Glutamatergic neuron (in vitro differentiated cells): Measurements from ENCODE around the gene DOCK1. TPM values are rescaled to one million over a fixed set of nuclear protein-coding genes. Genes with fewer than 3 reads are reported as not detected.

ENCODE experiments used
- DNase-seq: peaks from one replicate; pipeline ENCODE4 v3.0.0; 2022
- H3K27ac Mint-ChIP-seq: one replicate; pipeline ENCODE4 v1.8.0; 2020; ENCODE audit warnings: mild to moderate bottlenecking, mixed read lengths, inconsistent platforms; ENCODE audit not compliant: unreplicated experiment
- H3K27me3 Mint-ChIP-seq: one replicate; pipeline ENCODE4 v1.8.0; 2020; ENCODE audit warnings: mild to moderate bottlenecking, moderate library complexity, mixed read lengths, inconsistent platforms; ENCODE audit not compliant: unreplicated experiment
- H3K36me3 Mint-ChIP-seq: one replicate; pipeline ENCODE4 v1.8.0; 2020; ENCODE audit warnings: mild to moderate bottlenecking, mixed read lengths, inconsistent platforms; ENCODE audit not compliant: unreplicated experiment
- H3K4me1 Mint-ChIP-seq: one replicate; pipeline ENCODE4 v1.8.0; 2020; ENCODE audit warnings: mild to moderate bottlenecking, low read depth, mixed read lengths, inconsistent platforms; ENCODE audit not compliant: unreplicated experiment
- H3K4me3 Mint-ChIP-seq: one replicate; pipeline ENCODE4 v1.8.0; 2020; ENCODE audit warnings: mild to moderate bottlenecking, mixed read lengths, inconsistent platforms; ENCODE audit not compliant: unreplicated experiment
- H3K9me3 Mint-ChIP-seq: one replicate; pipeline ENCODE4 v1.8.0; 2020; ENCODE audit warnings: mild to moderate bottlenecking, moderate library complexity, mixed read lengths, inconsistent platforms; ENCODE audit not compliant: unreplicated experiment
- CTCF ChIP-seq: fragments of 200-600 bp; sonication (generic); IDR thresholded peaks from one replicate; pipeline ENCODE4 v1.5.0; 2021; ENCODE audit not compliant: partially characterized antibody, unreplicated experiment
- total RNA-seq: library from RNA; stranded (reverse); fragmentation: NEBNext Ultra II Directional; extraction: Animal tissue kit (Norgen Biotek cat#: 25700); gene quantifications from one replicate; pipeline ENCODE4 v1.2.1, GENCODE V29; 2021; ENCODE audit not compliant: unreplicated experiment

The DOCK1 gene
- total RNA-seq, 1 donor from 2014 or later, result 19.7 TPM

- no peak for DNase-seq
- no peak for TF ChIP-seq CTCF
- peaks cover 2% of the 10 kb centered on the region for H3K9me3 Mint-ChIP-seq
- H3K27me3 Mint-ChIP-seq, result peaks cover 4% of the 10 kb centered on the region
- H3K27ac Mint-ChIP-seq, result no peak overlapping the region
- no peak overlapping the region for H3K4me3 Mint-ChIP-seq
- H3K4me1 Mint-ChIP-seq, result peaks cover 14% of the 10 kb centered on the region
- H3K36me3 Mint-ChIP-seq, result no peaks in the 10 kb centered on the region
These were observed 311.0 kb downstream of the DOCK1 start for GRCh38 chr10:127216274-127216673.

- Mint-ChIP-seq H3K27ac (no peak overlapping the region), H3K4me3 (no peak overlapping the region), H3K27me3 (peaks cover 4% of the 10 kb centered on the region), H3K9me3 (peaks cover 2% of the 10 kb centered on the region), H3K36me3 (no peaks in the 10 kb centered on the region), H3K4me1 (peaks cover 9% of the 10 kb centered on the region)
- no peak for DNase-seq
- TF ChIP-seq CTCF, result no peak
These were observed 311.6 kb downstream of the DOCK1 start for GRCh38 chr10:127216786-127217185.

GRCh38 chr10:127218658-127219057 is 313.4 kb downstream of the DOCK1 start:
- DNase-seq, result no peak
- Mint-ChIP-seq H3K27me3 (peaks cover 4% of the 10 kb centered on the region), H3K27ac (no peak overlapping the region), H3K4me3 (no peak overlapping the region), H3K36me3 (no peaks in the 10 kb centered on the region), H3K4me1 (peaks cover 9% of the 10 kb centered on the region), H3K9me3 (peaks cover 2% of the 10 kb centered on the region)
- TF ChIP-seq CTCF, result no peak

- Mint-ChIP-seq H3K4me1 (peaks cover 6% of the 10 kb centered on the region), H3K27me3 (no peaks in the 10 kb centered on the region), H3K27ac (no peak overlapping the region)
These were observed 316.1 kb downstream of the DOCK1 start for GRCh38 chr10:127221281-127221680.

GRCh38 chr10:127227027-127227426 is 321.8 kb downstream of the DOCK1 start:
- H3K27ac Mint-ChIP-seq, result no peak overlapping the region
- H3K36me3 Mint-ChIP-seq, result no peaks in the 10 kb centered on the region
- peaks cover 3% of the 10 kb centered on the region for H3K4me1 Mint-ChIP-seq
- no peak for DNase-seq
- no peak for TF ChIP-seq CTCF
- no peaks in the 10 kb centered on the region for H3K9me3 Mint-ChIP-seq
- no peak overlapping the region for H3K4me3 Mint-ChIP-seq
- no peaks in the 10 kb centered on the region for H3K27me3 Mint-ChIP-seq

More at GRCh38 chr10:127221281-127221680, 316.1 kb downstream of the DOCK1 start:
- DNase-seq, result no peak
- Mint-ChIP-seq H3K9me3 (no peaks in the 10 kb centered on the region), H3K4me3 (no peak overlapping the region), H3K36me3 (no peaks in the 10 kb centered on the region)
- no peak for TF ChIP-seq CTCF
